ENCODE measurements around the gene OR12D1. TPM values are rescaled to one million over a fixed set of nuclear protein-coding genes. Genes with fewer than 3 reads are reported as not detected.

OR12D1 gene
- total RNA-seq, 6 experiments from 2014 or later, result not detected

- H3K9me3 Mint-ChIP-seq, result peaks cover 34% of the 10 kb centered on the region
- no peak overlapping the region for H3K4me3 Mint-ChIP-seq
- H3K27me3 Mint-ChIP-seq (ENCODE audit: insufficient read depth), result no peaks in the 10 kb centered on the region; the same call in 1 of the 2 replicates
- DNase-seq, result no peak
- TF ChIP-seq CTCF (IDR thresholded peaks at IDR 0.05), result no peak
- H3K4me1 Mint-ChIP-seq (ENCODE audit: low read depth), result no peaks in the 10 kb centered on the region
- no peak overlapping the region for H3K27ac Mint-ChIP-seq
- H3K36me3 Mint-ChIP-seq (ENCODE audit: low read depth), result peaks cover 5% of the 10 kb centered on the region; the same call in 1 of the 2 replicates
Observed at GRCh38 chr6:29465801-29466200, 51.1 kb downstream of the OR12D1 start.

- H3K27me3 Mint-ChIP-seq (ENCODE audit: insufficient read depth), result no peaks in the 10 kb centered on the region; the same call in 1 of the 2 replicates
Observed at GRCh38 chr6:29466241-29466640, 51.5 kb downstream of the OR12D1 start.

More at GRCh38 chr6:29466241-29466640, 51.5 kb downstream of the OR12D1 start:
- Mint-ChIP-seq H3K4me1 (ENCODE audit: low read depth) (no peaks in the 10 kb centered on the region), H3K9me3 (peaks cover 29% of the 10 kb centered on the region), H3K36me3 (ENCODE audit: low read depth) (peaks cover 5% of the 10 kb centered on the region; the same call in 1 of the 2 replicates), H3K4me3 (no peak overlapping the region), H3K27ac (no peak overlapping the region)
- TF ChIP-seq CTCF (IDR thresholded peaks at IDR 0.05), result no peak
- DNase-seq, result no peak

Other genes with a start within 250 kb of the OR12D1 start
- not detected for gene OR2J2, start 244.0 kb upstream of the OR12D1 start, total RNA-seq (2021; fragmentation: NEBNext Ultra II Directional; extraction: Animal tissue kit (Norgen Biotek cat#: 25700))
- not detected for gene OR14J1, start 113.2 kb upstream of the OR12D1 start, total RNA-seq (2021; fragmentation: NEBNext Ultra II Directional; extraction: Animal tissue kit (Norgen Biotek cat#: 25700))
- gene OR5V1, start 46.1 kb upstream of the OR12D1 start, total RNA-seq (2021; fragmentation: NEBNext Ultra II Directional; extraction: Animal tissue kit (Norgen Biotek cat#: 25700)), result not detected
- gene OR12D3, start 39.6 kb upstream of the OR12D1 start, total RNA-seq (2021; fragmentation: NEBNext Ultra II Directional; extraction: Animal tissue kit (Norgen Biotek cat#: 25700)), result not detected
- not detected for gene OR12D2, start 19.3 kb upstream of the OR12D1 start, total RNA-seq (2021; fragmentation: NEBNext Ultra II Directional; extraction: Animal tissue kit (Norgen Biotek cat#: 25700))
- not detected for gene OR10C1, start 24.4 kb downstream of the OR12D1 start, total RNA-seq (2021; fragmentation: NEBNext Ultra II Directional; extraction: Animal tissue kit (Norgen Biotek cat#: 25700))
- not detected for gene OR11A1, start 42.1 kb downstream of the OR12D1 start, total RNA-seq (2021; fragmentation: NEBNext Ultra II Directional; extraction: Animal tissue kit (Norgen Biotek cat#: 25700))
- gene OR2H1, start 42.2 kb downstream of the OR12D1 start, total RNA-seq (2021; fragmentation: NEBNext Ultra II Directional; extraction: Animal tissue kit (Norgen Biotek cat#: 25700)), result not detected
- gene MAS1L, start 73.0 kb downstream of the OR12D1 start, total RNA-seq (2021; fragmentation: NEBNext Ultra II Directional; extraction: Animal tissue kit (Norgen Biotek cat#: 25700)), result not detected
- gene UBD, start 144.8 kb downstream of the OR12D1 start, total RNA-seq (2021; fragmentation: NEBNext Ultra II Directional; extraction: Animal tissue kit (Norgen Biotek cat#: 25700)), result not detected
- not detected for gene OR2H2, start 170.2 kb downstream of the OR12D1 start, total RNA-seq (2021; fragmentation: NEBNext Ultra II Directional; extraction: Animal tissue kit (Norgen Biotek cat#: 25700))
- gene GABBR1, start 218.3 kb downstream of the OR12D1 start, total RNA-seq (2021; fragmentation: NEBNext Ultra II Directional; extraction: Animal tissue kit (Norgen Biotek cat#: 25700)), result 10 to 100 TPM; 13.5 to 17.9 (median 17.4) TPM
- not detected for gene MOG, start 242.2 kb downstream of the OR12D1 start, total RNA-seq (2021; fragmentation: NEBNext Ultra II Directional; extraction: Animal tissue kit (Norgen Biotek cat#: 25700))

All from HFFc6 (cell line).